K562 (cell line): ENCODE data around the gene INTS13. TPM values are rescaled to one million over a fixed set of nuclear protein-coding genes. Genes with fewer than 3 reads are reported as not detected.

Experiments used
- CBX1 ChIP-seq: sonication (generic); IDR thresholded peaks from 2 replicates; pipeline ENCODE4 v1.6.1; 2016; ENCODE audit warnings: antibody characterized with exemption, low read depth, mild to moderate bottlenecking
- CBX3 ChIP-seq, 2 experiments: IDR thresholded peaks; 1 replicate in 1 of 2; 2 replicates in 1 of 2; pipeline ENCODE4 v1.6.1; 2012; ENCODE audit warnings: inconsistent platforms in 2 of 2, low read length in 2 of 2, borderline replicate concordance in 1 of 2, control low read depth in 1 of 2
- E4F1 ChIP-seq: fragments of 250-450 bp; sonication (Bioruptor Pico); IDR thresholded peaks from 2 replicates; pipeline ENCODE4 v1.5.0; 2021; ENCODE audit warnings: mild to moderate bottlenecking, borderline replicate concordance
- ELF2 ChIP-seq: fragments of 250-450 bp; sonication (Bioruptor Pico); IDR thresholded peaks from 2 replicates; pipeline ENCODE4 v1.5.0; 2021; ENCODE audit warnings: mild to moderate bottlenecking
- ETV5 ChIP-seq: sonication (generic); formaldehyde crosslinking; IDR thresholded peaks from 2 replicates; pipeline ENCODE4 v1.4.0; 2020; ENCODE audit warnings: low read depth, mild to moderate bottlenecking, missing genetic modification reagents
- FOXJ2 ChIP-seq: fragments of 200-800 bp; sonication (Bioruptor generic); IDR thresholded peaks from 2 replicates; pipeline ENCODE4 v1.6.1; 2016; ENCODE audit warnings: missing genetic modification characterization, missing compliant biosample characterization
- MCM5 ChIP-seq: fragments of 450-650 bp; IDR thresholded peaks from 2 replicates; pipeline ENCODE4 v1.6.1; 2016; ENCODE audit warnings: low read depth
- MTF1 ChIP-seq: fragments of 250-450 bp; sonication (Bioruptor Pico); IDR thresholded peaks from 2 replicates; pipeline ENCODE4 v1.9.0; 2021; ENCODE audit warnings: moderate library complexity, mild to moderate bottlenecking, inconsistent platforms, borderline replicate concordance
- NFRKB ChIP-seq: fragments of 450-650 bp; IDR thresholded peaks from 2 replicates; pipeline ENCODE4 v1.6.1; 2016; ENCODE audit warnings: low read depth
- NFYB ChIP-seq: IDR thresholded peaks from 2 replicates; pipeline ENCODE4 v1.6.1; 2011; ENCODE audit warnings: mild to moderate bottlenecking, moderate library complexity; ENCODE audit not compliant: insufficient read length; ENCODE audit errors: extremely low read depth
- SMARCE1 ChIP-seq: fragments of 450-650 bp; IDR thresholded peaks from 2 replicates; pipeline ENCODE4 v1.7.1; 2016; ENCODE audit warnings: mild to moderate bottlenecking
- SUPT5H ChIP-seq: fragments of 450-650 bp; IDR thresholded peaks from 2 replicates; pipeline ENCODE4 v1.6.1; 2016
- TBP ChIP-seq: optimal IDR thresholded peaks from 2 replicates; pipeline ENCODE3; 2011; ENCODE audit warnings: low read depth, low read length, improper control_type of control experiment
- ZFP36 ChIP-seq: fragments of 150-350 bp; IDR thresholded peaks from 2 replicates; pipeline ENCODE4 v1.6.1; 2018; ENCODE audit warnings: low read length, low read depth; ENCODE audit not compliant: partially characterized antibody
- ZNF639 ChIP-seq, 2 experiments: fragments of 200-800 bp in 1 of 2; sonication (Bioruptor generic) in 1 of 2; sonication (generic) in 1 of 2; formaldehyde crosslinking in 1 of 2; IDR thresholded peaks in 1 of 2; conservative IDR thresholded peaks in 1 of 2; 2 replicates each; pipeline versions ENCODE4 v1.5.0 to v1.6.1; 2016 to 2020; ENCODE audit warnings: missing compliant biosample characterization in 1 of 2, missing genetic modification characterization in 1 of 2, missing genetic modification reagents in 1 of 2
- polyA plus RNA-seq, 8 experiments: library from polyadenylated mRNA; depleted of rRNA in 4 of 8; stranded (reverse) in 5 of 8; unstranded in 3 of 8; fragments of >200 nt; fragmentation: Nextera tagmentation in 2 of 8; fragmentation: Illumina TruSeq in 1 of 8; extraction: Ambion mirVana in 2 of 8; extraction: Trizol in 1 of 8; gene quantifications; 2 replicates each; pipeline versions ENCODE4 v1.2.1 to v1.2.3, GENCODE V29; 2011 to 2014; ENCODE audit warnings: inconsistent platforms in 1 of 8, missing spikeins in 1 of 8
- total RNA-seq, 7 experiments: library from RNA; depleted of rRNA in 6 of 7; stranded (reverse); fragments of >200 nt in 6 of 7; fragmentation: Illumina TruSeq in 2 of 7; extraction: Trizol in 2 of 7; gene quantifications; 2 replicates each; pipeline versions ENCODE4 v1.2.1 to v1.2.3, GENCODE V29; 2011 to 2021; ENCODE audit warnings: low replicate concordance in 1 of 7
- TF ChIP-seq, protein P1 (sequence below): fragments of 250-450 bp; sonication (Bioruptor Pico); IDR thresholded peaks from 2 replicates; pipeline ENCODE4 v1.5.0; 2021
- TF ChIP-seq, protein P2 (sequence below): fragments of 450-650 bp; formaldehyde crosslinking; conservative IDR thresholded peaks from 2 replicates; pipeline ENCODE4 v1.4.0; 2022; ENCODE audit warnings: mild to moderate bottlenecking, missing genetic modification characterization
- TF ChIP-seq, protein P3 (sequence below): fragments of 250-450 bp; sonication (Bioruptor Pico); IDR thresholded peaks from 2 replicates; pipeline ENCODE4 v1.9.0; 2021; ENCODE audit warnings: mild to moderate bottlenecking, inconsistent platforms

Gene INTS13
- total and polyA plus RNA-seq, 9 of the 15 experiments (the other 6 are each of a cell fraction or from before 2014, with no cell fraction given): 48.3 to 91.8 (median 78.1) TPM

DNA sequence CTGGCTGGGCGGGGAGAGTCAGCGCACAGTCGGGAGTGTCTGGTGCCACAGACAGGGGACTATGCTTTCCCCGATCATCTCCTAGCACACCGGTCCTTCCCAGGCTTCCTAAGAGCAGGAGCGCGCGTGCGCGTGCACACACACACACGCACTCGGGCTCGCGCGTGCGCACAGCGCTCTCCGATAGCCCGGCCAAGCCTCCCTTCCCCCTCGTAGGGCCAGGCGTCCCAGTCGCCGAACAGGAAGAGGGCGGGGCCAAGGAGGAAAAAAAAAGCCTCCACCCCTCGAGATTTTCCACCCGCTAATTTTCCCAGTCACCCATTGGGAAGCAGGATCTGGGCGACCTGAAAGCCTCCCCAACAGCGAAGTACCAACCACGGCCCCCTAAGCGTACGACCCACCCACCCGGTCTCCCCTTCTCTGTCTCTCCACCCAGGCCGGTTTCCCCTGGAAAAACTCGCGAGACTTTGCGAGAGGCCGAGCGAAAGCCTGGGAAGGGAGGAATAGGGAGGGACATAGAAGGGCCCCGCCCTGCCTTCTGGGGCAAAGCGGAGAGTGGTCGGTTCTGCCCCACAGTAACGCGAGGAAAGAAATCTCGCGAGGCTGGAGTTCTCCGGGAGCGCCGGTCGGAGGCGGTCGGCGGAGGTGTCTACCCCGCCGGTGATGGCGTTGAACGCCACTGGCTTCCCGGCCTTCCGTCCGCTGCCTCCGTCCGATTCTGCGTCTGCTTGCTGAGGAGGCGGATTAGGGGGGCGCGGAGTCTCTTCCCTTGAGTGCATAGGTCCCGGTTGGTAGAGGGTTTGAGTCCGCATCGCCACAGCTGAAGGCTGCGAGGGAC is at the start of gene INTS13, which contains the start of gene FGFR1OP2 (continued):
- TF ChIP-seq, protein P1, sequence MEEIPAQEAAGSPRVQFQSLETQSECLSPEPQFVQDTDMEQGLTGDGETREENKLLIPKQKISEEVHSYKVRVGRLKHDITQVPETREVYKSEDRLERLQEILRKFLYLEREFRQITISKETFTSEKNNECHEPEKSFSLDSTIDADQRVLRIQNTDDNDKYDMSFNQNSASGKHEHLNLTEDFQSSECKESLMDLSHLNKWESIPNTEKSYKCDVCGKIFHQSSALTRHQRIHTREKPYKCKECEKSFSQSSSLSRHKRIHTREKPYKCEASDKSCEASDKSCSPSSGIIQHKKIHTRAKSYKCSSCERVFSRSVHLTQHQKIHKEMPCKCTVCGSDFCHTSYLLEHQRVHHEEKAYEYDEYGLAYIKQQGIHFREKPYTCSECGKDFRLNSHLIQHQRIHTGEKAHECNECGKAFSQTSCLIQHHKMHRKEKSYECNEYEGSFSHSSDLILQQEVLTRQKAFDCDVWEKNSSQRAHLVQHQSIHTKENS: no peak
- TF ChIP-seq NFRKB (peak; percentile 75; the same call in 1 of the 2 replicates), ZFP36 (no peak), TBP (peak; percentile 83), SMARCE1 (no peak), SUPT5H (peak; percentile 97), MTF1 (CRISPR knock-in tag) (no peak), ETV5 (CRISPR knock-in tag) (no peak; the same call in 1 of the 2 replicates), CBX1 (peak; percentile 68), ZNF639 (CRISPR knock-in tag; conservative IDR thresholded peaks at IDR 0.05 in 1 of 2, IDR thresholded peaks at IDR 0.05 in 1 of 2) (peak in 1 of 2 experiments; percentile 90; a peak in 2 of 4 replicates), ELF2 (CRISPR knock-in tag) (peak; percentile 44), E4F1 (no peak), FOXJ2 (peak; percentile 70; the same call in 1 of the 2 replicates), NFYB (no peak), CBX3 (IDR thresholded peaks at IDR 0.05; ENCODE audit: borderline replicate concordance in 1 of 2, low read length in 2 of 2) (no peak), MCM5 (no peak)
- TF ChIP-seq, protein P2, sequence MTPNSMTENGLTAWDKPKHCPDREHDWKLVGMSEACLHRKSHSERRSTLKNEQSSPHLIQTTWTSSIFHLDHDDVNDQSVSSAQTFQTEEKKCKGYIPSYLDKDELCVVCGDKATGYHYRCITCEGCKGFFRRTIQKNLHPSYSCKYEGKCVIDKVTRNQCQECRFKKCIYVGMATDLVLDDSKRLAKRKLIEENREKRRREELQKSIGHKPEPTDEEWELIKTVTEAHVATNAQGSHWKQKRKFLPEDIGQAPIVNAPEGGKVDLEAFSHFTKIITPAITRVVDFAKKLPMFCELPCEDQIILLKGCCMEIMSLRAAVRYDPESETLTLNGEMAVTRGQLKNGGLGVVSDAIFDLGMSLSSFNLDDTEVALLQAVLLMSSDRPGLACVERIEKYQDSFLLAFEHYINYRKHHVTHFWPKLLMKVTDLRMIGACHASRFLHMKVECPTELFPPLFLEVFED: no peak; the same call in 1 of the 2 replicates
- TF ChIP-seq, protein P3, sequence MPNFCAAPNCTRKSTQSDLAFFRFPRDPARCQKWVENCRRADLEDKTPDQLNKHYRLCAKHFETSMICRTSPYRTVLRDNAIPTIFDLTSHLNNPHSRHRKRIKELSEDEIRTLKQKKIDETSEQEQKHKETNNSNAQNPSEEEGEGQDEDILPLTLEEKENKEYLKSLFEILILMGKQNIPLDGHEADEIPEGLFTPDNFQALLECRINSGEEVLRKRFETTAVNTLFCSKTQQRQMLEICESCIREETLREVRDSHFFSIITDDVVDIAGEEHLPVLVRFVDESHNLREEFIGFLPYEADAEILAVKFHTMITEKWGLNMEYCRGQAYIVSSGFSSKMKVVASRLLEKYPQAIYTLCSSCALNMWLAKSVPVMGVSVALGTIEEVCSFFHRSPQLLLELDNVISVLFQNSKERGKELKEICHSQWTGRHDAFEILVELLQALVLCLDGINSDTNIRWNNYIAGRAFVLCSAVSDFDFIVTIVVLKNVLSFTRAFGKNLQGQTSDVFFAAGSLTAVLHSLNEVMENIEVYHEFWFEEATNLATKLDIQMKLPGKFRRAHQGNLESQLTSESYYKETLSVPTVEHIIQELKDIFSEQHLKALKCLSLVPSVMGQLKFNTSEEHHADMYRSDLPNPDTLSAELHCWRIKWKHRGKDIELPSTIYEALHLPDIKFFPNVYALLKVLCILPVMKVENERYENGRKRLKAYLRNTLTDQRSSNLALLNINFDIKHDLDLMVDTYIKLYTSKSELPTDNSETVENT (CRISPR knock-in tag): peak; percentile 81
